Fibroblast of villous mesenchyme (primary cell): ENCODE data around the gene ATP13A1. TPM values are rescaled to one million over a fixed set of nuclear protein-coding genes. Genes with fewer than 3 reads are reported as not detected.

Experiments used
- DNase-seq: peaks from one replicate; pipeline ENCODE4 v3.0.0-alpha.2; 2010; ENCODE audit warnings: low read depth
- H3K4me3 ChIP-seq: 2 replicates; pipeline ENCODE4 v1.5.1; 2011; ENCODE audit warnings: low read depth, mild to moderate bottlenecking, low read length
- total RNA-seq: library from RNA; depleted of rRNA; stranded (reverse); fragments of >200 nt; gene quantifications from 2 replicates; pipeline ENCODE4 v1.2.3, GENCODE V29; 2012
- TF ChIP-seq, protein P1 (sequence below): IDR thresholded peaks from 2 replicates; pipeline ENCODE4 v1.5.1; 2012; ENCODE audit warnings: low read depth, mild to moderate bottlenecking, low read length; ENCODE audit not compliant: insufficient read depth

Gene ATP13A1
- total RNA-seq, 1 donor, result 44.9 TPM

DNA sequence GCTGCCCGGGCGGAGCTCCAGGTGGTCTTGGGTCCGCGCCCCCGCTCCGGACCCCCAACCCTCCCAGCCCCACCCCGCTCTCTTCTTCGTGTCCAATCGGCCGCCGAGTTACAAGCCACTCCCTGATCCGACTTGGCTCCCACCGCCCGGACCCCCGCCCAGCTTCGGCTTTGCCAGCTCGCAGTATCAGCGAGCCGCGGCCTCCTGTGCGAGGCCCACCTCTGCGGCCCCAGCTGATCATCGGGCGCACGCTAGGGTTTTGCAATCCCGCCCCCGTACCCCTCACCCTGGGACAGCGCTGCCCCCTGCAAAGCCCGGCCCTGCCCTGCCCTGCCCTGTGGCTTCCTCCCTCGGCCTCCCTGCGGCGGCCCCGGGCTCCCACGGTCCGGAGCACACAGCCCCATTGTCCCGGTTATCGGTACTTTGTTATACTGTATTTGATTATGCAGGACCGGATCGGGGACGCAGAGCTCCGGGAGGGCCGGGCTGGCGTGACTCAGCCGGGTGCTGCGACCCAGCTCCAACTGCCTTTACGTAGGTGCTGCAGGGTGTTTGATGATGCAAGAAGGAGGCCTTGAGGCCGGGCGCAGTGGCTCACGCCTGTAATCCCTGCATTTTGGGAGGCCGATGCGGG lies 34.9 kb downstream of the ATP13A1 start:
- TF ChIP-seq, protein P1, sequence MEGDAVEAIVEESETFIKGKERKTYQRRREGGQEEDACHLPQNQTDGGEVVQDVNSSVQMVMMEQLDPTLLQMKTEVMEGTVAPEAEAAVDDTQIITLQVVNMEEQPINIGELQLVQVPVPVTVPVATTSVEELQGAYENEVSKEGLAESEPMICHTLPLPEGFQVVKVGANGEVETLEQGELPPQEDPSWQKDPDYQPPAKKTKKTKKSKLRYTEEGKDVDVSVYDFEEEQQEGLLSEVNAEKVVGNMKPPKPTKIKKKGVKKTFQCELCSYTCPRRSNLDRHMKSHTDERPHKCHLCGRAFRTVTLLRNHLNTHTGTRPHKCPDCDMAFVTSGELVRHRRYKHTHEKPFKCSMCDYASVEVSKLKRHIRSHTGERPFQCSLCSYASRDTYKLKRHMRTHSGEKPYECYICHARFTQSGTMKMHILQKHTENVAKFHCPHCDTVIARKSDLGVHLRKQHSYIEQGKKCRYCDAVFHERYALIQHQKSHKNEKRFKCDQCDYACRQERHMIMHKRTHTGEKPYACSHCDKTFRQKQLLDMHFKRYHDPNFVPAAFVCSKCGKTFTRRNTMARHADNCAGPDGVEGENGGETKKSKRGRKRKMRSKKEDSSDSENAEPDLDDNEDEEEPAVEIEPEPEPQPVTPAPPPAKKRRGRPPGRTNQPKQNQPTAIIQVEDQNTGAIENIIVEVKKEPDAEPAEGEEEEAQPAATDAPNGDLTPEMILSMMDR, result no peak
- H3K4me3 ChIP-seq, result peak overlapping the region; percentile 45
- peak; percentile 63 for DNase-seq

DNA sequence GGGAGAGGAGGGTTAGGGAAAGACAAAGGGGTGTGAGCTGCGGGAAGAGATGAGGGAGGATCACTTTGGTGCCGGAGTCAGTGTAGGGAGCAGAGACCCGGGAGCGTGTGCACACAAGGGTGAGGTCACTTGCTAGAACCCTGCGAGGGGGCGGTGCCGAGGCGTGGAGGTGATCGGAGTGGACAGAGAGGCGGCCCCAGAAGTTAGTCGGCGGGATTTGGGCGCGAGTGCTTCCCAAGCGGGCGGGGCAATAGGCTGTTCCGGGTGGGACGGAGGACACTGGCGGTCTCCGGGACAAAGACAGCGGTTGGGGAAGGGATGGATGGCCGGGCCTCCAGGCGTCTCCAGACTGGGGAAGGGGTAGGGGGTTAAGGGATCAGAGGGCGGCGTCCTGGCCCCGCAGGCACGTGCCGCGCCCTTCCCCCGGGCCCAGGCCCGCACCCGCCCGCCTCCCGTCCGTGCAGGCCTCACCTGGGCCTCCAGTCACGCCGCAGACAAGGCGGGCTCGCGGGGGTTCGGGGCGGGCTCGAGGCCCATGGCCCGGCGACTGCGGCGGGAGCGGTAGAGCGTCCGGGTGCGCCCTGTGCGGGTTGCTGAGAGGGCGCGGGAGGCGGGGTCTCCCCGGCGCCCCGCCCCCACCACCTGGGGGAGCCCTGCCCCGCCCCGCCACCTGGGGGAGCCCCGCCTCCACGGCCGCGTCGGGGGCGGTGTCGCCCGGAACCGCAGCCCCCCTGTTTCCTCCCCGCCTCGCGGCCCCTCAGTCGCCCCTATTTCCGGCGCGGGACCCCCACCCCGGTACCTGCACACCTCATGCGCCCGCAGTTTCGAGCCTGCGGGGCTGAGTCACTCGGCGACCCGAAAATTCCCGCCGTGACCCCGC lies 35.6 kb downstream of the ATP13A1 start, which contains the start of gene LPAR2:
Gene LPAR2 (minus strand): TSS at position 600 of the 880 bp plus-strand sequence. CDS start 945 bp downstream, outside the sequence.
- peak within 1 kb of the TSS; percentile 45 for H3K4me3 ChIP-seq
- TF ChIP-seq, protein P1, result no peak
- peak; percentile 18 for DNase-seq

DNA sequence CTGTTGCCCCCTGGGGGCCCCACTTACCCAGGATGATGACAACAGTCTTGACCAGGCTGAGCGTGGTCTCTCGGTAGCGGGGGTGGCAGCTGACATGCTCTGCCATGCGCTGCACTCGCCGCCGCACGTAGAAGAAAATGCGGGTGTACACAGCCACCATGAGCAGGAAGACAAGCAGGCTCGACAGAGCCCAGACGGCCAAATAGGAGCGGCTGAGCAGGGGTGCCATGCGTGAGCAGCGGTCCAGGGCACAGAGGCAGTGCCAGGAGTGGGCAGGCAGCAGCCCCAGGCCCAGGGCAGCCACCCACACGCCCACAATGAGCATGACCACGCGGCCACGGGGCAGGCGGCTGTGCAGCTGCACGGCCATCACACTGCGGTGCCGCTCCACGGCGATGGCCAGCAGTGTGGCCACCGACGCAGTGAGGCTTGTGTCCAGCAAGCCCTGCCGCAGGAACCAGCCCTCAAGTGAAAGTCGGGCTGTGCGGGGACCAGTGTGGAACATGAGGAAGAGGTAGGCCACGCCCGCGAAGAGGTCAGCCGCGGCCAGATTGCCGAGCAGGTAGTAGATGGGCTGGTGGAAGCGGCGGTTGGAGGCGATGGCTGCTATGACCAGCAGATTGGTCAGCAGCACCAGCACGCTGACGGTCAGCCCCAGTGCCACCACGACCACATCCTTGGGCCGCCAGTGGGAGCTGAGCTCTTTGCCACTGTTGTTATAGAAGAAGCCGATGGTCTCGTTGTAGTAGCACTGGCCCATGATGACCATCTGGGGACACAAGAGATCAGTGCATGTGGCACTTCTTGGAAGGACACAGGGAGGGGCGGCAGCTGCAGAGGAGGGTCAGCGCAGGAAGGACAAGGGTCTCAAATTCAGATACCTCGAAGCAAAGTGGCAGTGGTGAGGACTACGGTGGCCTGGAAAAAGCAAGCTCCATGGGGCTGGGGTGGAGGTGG lies 36.7 kb downstream of the ATP13A1 start:
- no peak for DNase-seq
- TF ChIP-seq, protein P1, result no peak

DNA sequence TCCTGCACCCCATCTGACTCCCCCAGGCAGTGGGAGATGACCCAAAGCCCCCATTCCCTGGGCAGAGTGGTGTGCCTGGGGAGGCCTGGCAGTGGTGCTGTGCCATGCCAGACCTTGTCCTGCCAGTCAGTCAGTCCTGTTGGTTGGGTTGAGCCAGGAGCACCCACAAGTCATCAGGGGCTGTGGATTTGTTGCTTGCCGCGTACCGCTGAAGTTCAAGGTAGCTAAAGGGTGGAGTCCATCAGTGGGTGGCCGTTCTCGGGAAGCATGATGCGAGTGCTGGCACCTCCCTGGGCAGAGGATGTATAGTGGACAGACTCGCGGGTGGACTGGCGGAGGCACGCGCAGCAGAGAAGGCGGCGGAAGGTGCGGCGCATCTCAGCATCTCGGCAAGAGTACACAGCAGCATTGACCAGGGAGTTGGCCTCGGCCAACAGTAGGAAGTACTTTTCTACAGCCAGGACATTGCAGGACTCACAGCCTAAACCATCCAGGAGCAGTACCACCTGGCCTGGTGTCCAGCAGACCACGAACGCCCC lies 39.4 kb downstream of the ATP13A1 start:
- H3K4me3 ChIP-seq, result no peak overlapping the region
- TF ChIP-seq, protein P1, result no peak
- DNase-seq, result no peak

More for the DNA sequence above, 36.7 kb downstream of the ATP13A1 start:
- H3K4me3 ChIP-seq, result no peak overlapping the region

DNA sequence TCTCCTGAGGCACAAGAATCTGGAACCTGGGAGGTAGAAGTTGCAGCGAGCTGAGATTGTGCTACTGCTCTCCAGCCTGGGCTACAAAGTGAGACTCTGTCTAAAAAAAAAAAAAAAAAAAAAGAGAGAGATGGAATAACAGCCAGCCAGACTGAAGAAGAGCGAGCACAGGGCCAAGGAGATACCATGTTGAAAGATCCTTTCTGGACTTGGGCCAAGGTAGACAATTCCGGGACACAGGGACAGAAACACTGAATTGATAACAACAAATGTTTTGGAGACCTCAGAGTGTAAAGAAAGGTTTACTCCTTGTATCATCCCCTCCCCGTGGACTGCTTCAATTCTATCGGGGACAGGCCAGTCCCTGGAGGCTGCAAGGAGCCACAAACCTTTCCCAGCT lies 40.1 kb downstream of the ATP13A1 start:
- no peak overlapping the region for H3K4me3 ChIP-seq
- TF ChIP-seq, protein P1, result no peak
- DNase-seq, result no peak

DNA sequence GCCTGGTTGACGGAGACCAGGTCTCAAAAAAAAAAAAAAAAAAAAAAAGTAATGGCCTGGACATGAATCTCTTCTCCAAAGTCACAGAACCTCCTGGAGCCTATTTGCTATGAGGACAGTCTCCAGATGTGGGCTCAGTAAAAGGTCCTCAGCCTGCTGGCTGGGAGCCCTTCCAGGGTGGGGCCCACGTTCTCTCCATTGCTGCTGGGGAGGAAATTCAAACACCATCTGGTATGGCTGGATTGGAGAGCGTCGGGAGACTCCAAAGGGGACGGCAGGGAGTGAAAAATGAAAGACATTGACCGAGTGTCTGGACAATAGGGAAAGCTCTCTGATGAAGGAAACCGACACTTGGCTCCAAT lies 43.6 kb downstream of the ATP13A1 start:
- no peak overlapping the region for H3K4me3 ChIP-seq
- TF ChIP-seq, protein P1, result no peak
- DNase-seq, result no peak
